Activated CD8-positive, alpha-beta memory T cell treated with anti-CD3 and anti-CD28 coated beads, Interleukin-2, amount 50 U/mL, for 1 hour (primary cell): Measurements from ENCODE around the gene SACM1L.
"Not testable (repeated sequence)": the region's sequence is repeated elsewhere in the genome, so short reads cannot be mapped to it uniquely, and the experiment has no call there.

Source experiments
- DNase-seq: peaks from one replicate; pipeline ENCODE4 v3.0.0-alpha.2; 2020; ENCODE audit errors: extremely low read depth

Gene SACM1L

GRCh38 chr3:45691842-45692241 is 2.6 kb downstream of the SACM1L start:
- no peak for DNase-seq

DNA sequence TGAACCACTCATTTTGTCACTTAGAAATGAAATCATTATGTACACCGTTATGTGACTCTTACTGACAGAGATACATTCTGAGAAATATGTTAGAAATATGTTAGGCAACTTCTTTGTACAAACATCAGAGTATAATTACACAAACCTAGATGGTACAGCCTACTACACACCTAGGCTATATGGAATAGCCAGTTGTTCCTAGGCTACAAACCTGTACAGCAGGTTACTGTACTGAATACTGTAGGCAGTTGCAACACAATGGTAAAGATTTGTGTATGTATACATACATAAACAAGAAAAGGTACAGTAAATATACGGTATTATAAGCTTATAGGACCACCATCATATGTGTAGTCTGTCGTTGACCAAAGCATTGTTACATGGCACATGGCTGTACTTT is 3.7 kb downstream of the SACM1L start:
- DNase-seq = no peak

DNA sequence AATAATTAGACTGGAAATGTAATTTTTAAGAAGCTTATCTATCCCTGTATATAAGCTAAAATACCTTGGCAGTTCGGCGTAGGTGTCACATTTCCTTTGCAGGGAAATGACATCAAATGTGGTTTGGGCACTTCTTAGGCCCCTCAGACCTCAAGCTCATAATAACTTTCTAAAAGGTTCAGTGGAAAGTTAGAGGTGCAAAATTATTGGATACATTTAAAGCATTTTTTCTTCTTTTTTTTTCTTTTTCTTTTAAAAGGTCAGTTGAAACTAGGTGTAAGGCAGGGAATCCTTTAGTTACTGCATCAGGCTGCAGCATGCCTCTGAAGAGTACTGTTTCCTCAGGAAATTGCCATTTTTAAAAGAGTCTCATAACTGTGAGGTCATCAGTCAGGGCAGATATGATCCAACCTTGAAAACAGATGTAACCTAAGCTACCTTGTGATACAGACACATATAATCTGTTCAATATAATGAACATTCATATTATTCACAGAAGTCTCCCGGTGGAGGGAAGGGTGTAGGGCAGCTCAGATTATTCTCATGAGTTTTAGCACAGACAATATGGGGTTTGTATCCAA is 4.8 kb downstream of the SACM1L start:
- DNase-seq = peak; percentile 13

- DNase-seq = not testable (repeated sequence)
Observed at GRCh38 chr3:45695166-45695565, 6.0 kb downstream of the SACM1L start.

- DNase-seq = no peak
Observed at GRCh38 chr3:45700570-45701073, 11.4 kb downstream of the SACM1L start.

DNA sequence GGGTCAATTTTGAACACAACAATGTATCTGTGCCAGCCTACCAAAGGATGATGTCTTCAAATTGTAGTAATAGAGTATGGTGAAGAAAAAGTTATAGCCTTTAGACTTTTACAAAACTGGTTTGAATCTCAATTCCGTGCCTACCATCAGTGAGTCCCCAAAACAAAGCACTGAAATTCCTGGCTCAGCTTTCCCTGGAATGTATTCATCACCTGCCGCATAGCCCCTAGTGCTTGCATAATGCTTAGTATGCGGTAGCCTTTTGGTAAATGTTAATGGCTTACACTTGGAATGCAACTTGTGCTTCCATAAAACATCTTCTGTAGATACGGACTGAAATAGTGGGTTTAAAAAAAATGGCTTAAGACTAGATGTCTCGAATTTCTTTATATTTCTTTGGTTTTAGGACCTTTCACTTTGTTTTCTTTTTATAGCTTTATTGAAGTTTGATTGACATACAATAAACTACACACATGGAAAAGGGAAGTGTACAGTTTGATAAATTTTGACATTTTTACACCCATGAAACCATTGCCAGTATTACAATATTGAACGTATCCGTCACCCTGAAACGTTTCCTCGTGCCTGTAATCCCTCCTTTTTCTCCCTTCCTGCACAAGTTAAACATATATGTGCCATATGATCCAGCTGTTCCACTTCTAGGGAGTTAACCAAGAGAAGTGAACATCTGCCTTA is 12.1 kb downstream of the SACM1L start:
- no peak for DNase-seq

DNA sequence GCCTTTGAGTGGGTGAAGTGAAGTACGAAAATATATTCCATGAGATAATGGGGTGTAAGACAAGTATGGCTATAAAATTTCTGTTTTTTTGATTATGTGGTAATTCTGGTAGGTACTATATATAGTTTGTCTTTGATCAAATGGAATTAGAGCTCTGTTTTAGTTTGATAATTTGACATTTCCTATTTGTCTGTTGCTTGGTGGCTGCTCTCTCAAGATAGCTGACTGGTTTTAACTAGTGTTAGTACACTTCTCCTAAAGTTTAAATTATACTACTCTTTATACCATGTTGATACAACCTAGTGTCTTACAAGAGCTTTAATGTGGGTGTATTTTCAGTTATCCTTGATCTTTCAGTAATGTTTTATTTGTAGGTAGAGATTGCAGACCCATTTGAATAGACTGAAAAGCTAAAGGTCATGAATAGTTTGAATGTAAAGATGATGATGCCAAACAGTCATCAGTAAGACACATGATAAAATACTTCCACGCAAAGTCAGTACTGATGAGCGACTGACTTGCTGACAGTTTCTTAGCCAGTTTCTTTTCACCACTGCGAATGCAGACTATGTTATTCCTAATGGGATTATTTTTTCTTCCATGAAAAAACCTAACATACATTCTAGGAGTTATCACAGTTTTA is 15.2 kb downstream of the SACM1L start:
- DNase-seq = no peak

GRCh38 chr3:45705839-45706808 is 16.9 kb downstream of the SACM1L start:
- DNase-seq = no peak

GRCh38 chr3:45711931-45712330 is 22.7 kb downstream of the SACM1L start:
- DNase-seq = no peak

DNA sequence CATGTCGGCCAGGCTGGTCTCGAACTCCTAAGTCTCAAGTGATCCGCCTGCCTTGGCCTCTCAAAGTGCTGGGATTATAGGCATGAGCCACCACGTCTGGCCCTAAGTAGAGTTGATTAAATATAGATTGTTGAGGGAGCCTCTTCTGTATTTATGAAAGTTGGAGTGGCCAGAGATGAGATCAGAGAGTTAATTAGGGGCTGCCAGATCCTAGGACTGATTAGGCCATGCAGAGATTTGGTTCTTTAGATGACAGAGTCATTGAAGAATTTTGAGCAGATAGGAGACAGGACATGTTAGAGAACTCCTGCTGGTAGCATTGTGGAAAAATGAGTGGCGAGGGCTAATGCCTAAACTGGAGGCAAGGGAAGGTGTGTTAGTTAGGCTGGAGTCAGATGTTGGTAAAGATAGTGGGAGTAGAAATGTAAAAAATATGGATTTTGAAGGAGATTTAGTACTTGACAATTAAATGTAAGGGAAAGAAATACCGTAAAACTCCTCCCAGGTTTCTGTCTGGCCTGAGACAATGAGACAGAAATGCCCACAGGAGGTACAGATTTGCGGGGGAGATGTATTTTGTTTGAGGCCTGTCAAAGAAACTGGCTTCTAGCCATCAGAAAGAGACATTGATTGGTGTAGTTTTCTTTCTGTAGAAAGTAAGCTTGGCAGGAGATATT is 23.4 kb downstream of the SACM1L start:
- no peak for DNase-seq

- no peak for DNase-seq
Observed at GRCh38 chr3:45715945-45716344, 26.7 kb downstream of the SACM1L start.

DNA sequence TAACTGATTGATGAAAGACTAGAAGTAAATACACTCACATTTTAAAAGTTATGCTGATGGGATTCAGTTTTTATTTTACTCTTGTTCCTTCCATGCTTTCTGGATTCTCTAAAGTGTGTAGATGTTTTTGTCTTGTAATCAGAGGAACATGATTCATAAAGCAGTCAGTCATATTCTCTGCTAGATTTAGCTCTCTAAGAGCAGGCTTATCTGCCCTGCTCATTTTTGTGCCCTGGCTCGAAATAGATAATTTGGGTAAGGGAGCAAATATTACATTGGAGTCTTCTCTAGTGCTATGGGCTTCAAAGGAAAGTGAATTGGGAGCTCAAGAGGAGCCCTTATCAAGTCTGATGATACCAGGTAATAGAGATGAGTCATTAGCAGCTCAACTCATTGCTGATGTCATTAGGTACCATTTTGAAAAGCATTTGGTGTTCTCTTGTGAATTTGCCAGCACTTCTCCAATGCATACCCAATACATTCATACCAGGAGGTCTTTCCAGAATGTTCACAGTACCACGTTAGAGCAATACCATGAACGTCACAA is 27.7 kb downstream of the SACM1L start:
- no peak for DNase-seq

DNA sequence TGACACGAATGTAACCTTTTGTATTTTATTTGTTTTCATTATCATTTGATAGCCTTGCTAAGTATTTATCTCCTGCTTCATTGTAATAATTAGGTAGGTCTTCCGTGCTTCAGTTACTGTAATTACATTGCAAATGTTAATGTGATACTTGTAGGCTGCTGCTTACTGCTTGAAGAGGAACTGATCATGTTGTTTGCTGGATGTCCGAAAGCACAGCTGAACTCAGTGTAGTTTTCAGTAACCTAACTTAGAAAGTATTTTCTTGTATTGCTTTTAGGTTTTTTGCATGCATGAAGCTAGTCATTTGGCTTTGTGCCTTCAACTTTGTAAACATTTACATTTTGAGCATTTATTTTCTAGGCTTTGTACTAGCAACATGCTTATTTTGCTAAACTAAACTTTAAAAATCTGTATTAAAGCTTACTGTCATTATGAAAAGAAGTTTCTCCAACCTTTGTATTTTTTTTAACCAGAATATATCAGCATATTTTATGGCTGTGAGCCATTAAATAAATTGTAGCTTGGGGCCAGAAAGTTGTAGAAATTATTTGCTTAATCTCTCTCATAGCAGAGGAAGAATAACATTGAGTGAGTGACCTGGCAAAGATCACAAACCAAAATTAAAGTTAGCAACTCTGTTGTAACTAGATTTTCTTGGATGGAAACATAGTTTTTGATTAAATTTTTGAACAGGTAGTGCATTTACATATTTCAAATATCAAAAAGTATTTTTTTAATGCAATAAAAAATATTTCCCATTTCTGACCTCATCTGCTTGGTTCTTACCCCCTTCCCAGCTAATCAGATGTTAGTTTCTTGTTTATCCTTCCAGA is 30.7 kb downstream of the SACM1L start:
- DNase-seq = no peak

- no peak for DNase-seq
Observed at GRCh38 chr3:45724911-45725310, 35.7 kb downstream of the SACM1L start.

- DNase-seq = no peak
Observed at GRCh38 chr3:45729614-45730013, 40.4 kb downstream of the SACM1L start.

- DNase-seq = no peak
Observed at GRCh38 chr3:45730409-45731154, 41.4 kb downstream of the SACM1L start.

GRCh38 chr3:45736707-45737106 is 47.5 kb downstream of the SACM1L start:
- DNase-seq = no peak

DNA sequence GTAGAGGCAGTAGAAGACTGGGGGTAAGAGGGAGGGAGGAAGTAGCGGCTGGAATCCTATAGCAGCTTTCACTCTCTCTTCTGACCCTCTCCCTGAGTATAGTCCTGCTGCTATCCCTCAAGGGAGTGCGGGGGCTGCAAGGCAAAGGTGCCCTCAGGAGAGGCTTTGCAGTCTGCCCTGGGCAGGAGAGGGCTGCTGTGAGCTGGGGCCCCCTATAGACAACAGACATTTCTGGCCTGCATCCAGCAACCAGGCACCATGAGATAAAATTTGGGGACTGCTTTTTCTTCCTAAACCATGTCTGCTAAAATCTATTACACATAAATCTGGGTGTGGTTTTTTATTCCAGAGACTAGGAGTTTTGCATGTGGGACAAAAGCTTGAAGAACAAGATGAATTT is 48.0 kb downstream of the SACM1L start:
- no peak for DNase-seq

DNA sequence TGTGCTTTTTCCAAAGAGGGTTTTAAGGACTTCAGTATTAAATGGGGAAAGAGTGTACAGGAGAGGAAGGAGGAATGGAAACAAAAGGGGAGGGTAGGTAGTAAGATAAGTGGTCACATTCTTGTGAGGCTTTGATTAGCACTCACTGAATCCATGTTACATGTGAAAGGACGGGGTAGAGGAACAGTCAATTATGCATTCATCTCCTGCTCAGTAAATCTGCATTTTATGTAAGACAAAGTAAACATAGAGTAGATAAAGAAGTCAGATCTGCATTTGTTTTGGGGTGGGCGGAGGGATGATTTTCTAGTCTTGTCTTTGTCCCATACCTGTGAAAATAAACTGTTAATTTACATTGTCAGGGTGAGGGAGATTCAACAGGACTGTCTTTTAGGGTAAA is 50.8 kb downstream of the SACM1L start:
- DNase-seq = no peak
